Thyroid gland (tissue), 4 donors: Measurements from ENCODE around the gene MAPKAPK5.

Source experiments
- POLR2A ChIP-seq, 2 donors: fragments of 450-650 bp; IDR thresholded peaks; one replicate each; pipeline ENCODE4 v1.6.1; 2017; ENCODE audit warnings: antibody characterized with exemption in 2 of 2, mild to moderate bottlenecking in 2 of 2, moderate library complexity in 1 of 2
- TF ChIP-seq, protein P1 (sequence below), 6 experiments: fragments of 200-600 bp in 3 of 6; fragments of 450-650 bp in 3 of 6; sonication (generic) in 3 of 6; IDR thresholded peaks; one replicate each; pipeline ENCODE4 v1.5.1; 2016 to 2019; ENCODE audit warnings: antibody characterized with exemption in 6 of 6, mild to moderate bottlenecking in 2 of 6, inconsistent platforms in 1 of 6, moderate library complexity in 1 of 6

DNA sequence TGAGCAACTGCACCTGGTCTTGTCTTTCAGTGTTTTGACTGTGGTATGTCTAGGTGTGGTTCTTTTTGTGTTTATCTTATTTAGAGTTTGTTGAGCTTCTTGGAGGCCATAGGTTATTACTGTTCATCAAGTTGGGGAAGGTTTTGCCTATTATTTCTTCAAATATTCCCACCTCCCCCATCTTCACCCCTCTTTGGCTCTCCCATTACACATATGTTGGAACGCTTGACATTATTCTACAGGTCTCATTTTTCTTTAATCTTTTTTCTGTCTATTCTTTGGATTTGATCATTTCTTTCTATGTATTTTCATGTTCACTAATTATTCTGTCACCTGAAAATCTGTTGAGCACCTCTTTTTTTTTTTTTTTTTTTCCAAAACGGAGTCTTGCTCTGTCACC is 16.2 kb downstream of the MAPKAPK5 start:
- TF ChIP-seq, protein P1, sequence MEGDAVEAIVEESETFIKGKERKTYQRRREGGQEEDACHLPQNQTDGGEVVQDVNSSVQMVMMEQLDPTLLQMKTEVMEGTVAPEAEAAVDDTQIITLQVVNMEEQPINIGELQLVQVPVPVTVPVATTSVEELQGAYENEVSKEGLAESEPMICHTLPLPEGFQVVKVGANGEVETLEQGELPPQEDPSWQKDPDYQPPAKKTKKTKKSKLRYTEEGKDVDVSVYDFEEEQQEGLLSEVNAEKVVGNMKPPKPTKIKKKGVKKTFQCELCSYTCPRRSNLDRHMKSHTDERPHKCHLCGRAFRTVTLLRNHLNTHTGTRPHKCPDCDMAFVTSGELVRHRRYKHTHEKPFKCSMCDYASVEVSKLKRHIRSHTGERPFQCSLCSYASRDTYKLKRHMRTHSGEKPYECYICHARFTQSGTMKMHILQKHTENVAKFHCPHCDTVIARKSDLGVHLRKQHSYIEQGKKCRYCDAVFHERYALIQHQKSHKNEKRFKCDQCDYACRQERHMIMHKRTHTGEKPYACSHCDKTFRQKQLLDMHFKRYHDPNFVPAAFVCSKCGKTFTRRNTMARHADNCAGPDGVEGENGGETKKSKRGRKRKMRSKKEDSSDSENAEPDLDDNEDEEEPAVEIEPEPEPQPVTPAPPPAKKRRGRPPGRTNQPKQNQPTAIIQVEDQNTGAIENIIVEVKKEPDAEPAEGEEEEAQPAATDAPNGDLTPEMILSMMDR (IDR thresholded peaks at IDR 0.05), result no peak
- TF ChIP-seq POLR2A (IDR thresholded peaks at IDR 0.05), result no peak
